SU-DHL-6 (cell line): ENCODE measurements around the gene ISX.

Source experiments
- H2AFZ ChIP-seq: fragments of 200-600 bp; sonication (generic); 2 replicates; pipeline ENCODE4 v1.6.1; 2014; ENCODE audit warnings: low read depth, mild to moderate bottlenecking, moderate library complexity, mixed read lengths, antibody characterized with exemption, low read length; ENCODE audit not compliant: severe bottlenecking
- H3F3A ChIP-seq: fragments of 200-600 bp; shearing (Covaris generic); 2 replicates; pipeline ENCODE4 v1.6.0; 2016; ENCODE audit warnings: antibody characterized with exemption, mild to moderate bottlenecking; ENCODE audit not compliant: insufficient read depth
- H3K27ac ChIP-seq: fragments of 200-600 bp; sonication (generic); 2 replicates; pipeline ENCODE4 v1.5.1; 2016; ENCODE audit warnings: low read depth, mild to moderate bottlenecking, low read length, moderate library complexity, mixed read lengths
- H3K27me3 ChIP-seq: fragments of 200-600 bp; sonication (generic), shearing (Covaris generic); 2 replicates; pipeline ENCODE4 v1.6.0; 2014; ENCODE audit warnings: mild to moderate bottlenecking, low read length
- H3K36me3 ChIP-seq: fragments of 200-600 bp; sonication (generic); 2 replicates; pipeline ENCODE4 v1.6.1; 2014; ENCODE audit warnings: mild to moderate bottlenecking, low read length, mixed read lengths
- H3K4me2 ChIP-seq: fragments of 300-600, 200-600 bp; shearing (Covaris generic), sonication (generic); 2 replicates; pipeline ENCODE4 v1.6.0; 2014; ENCODE audit warnings: low read length, low read depth, mild to moderate bottlenecking; ENCODE audit not compliant: poor library complexity, severe bottlenecking
- H3K4me3 ChIP-seq: fragments of 200-600 bp; sonication (generic); 2 replicates; pipeline ENCODE4 v1.5.1; 2014; ENCODE audit warnings: antibody characterized with exemption, low read length, mild to moderate bottlenecking, mixed read lengths; ENCODE audit not compliant: insufficient read depth, poor library complexity, severe bottlenecking
- H3K79me2 ChIP-seq: fragments of 200-600 bp; sonication (generic); 2 replicates; pipeline ENCODE4 v1.6.1; 2014; ENCODE audit warnings: mild to moderate bottlenecking, low read length, moderate library complexity; ENCODE audit not compliant: insufficient read depth
- H3K9ac ChIP-seq: fragments of 200-600 bp; sonication (generic); 2 replicates; pipeline ENCODE4 v1.7.0; 2014; ENCODE audit warnings: mild to moderate bottlenecking, low read length
- H3K9me2 ChIP-seq: fragments of 200-600 bp; sonication (generic); replicated peaks from 2 replicates; pipeline ENCODE4 v1.6.1; 2014; ENCODE audit warnings: low read length; ENCODE audit not compliant: insufficient read depth
- H3K9me3 ChIP-seq: fragments of 200-600 bp; sonication (generic); 2 replicates; pipeline ENCODE4 v1.6.1; 2014; ENCODE audit warnings: low read length, mixed read lengths; ENCODE audit not compliant: insufficient read depth
- H4K20me1 ChIP-seq: fragments of 200-600 bp; sonication (generic); 2 replicates; pipeline ENCODE4 v1.6.1; 2014; ENCODE audit warnings: low read depth, mild to moderate bottlenecking, antibody characterized with exemption, low read length, moderate library complexity, mixed read lengths
- EZH2phosphoT487 ChIP-seq: fragments of 200-600 bp; sonication (generic), shearing (Covaris generic); conservative IDR thresholded peaks from 2 replicates; pipeline ENCODE4 v1.6.1; 2018; ENCODE audit warnings: mild to moderate bottlenecking, antibody characterized with exemption, low read length, moderate library complexity, mixed read lengths
- TF ChIP-seq, protein P1 (sequence below): fragments of 200-600 bp; sonication (generic); IDR thresholded peaks from one replicate; pipeline ENCODE4 v1.5.1; 2017; ENCODE audit warnings: antibody characterized with exemption, mild to moderate bottlenecking, low read length, moderate library complexity; ENCODE audit not compliant: insufficient read depth, poor library complexity, severe bottlenecking

Gene ISX

DNA sequence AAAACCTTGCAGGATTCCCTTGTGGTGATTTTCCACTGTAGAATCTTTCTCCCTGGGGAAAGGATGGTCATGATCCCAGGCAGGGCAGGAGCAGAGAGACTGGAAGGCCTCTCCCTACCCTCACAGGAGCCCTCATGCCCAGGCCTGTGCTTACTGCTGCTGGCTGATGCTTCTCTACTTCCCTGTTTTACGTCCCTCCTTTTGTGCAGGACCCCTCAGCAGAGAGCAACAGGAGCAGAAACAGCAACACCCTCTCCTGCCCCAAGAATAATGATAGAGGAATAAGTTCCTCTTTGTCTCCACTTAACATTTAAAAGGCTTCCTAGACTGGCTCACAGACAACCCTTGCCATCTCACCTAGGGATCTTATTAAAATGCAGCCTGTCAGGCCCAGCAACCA lies 3.6 kb downstream of the ISX start:
- H3K9me2 ChIP-seq, result no peaks in the 10 kb centered on the region
- H3F3A ChIP-seq, result no peaks in the 10 kb centered on the region
- H3K4me2 ChIP-seq, result no peak overlapping the region
- H4K20me1 ChIP-seq, result no peaks in the 10 kb centered on the region
- H3K79me2 ChIP-seq, result no peaks in the 10 kb centered on the region
- H3K27me3 ChIP-seq, result no peaks in the 10 kb centered on the region
- H3K4me3 ChIP-seq, result no peak overlapping the region
- H3K27ac ChIP-seq, result no peak overlapping the region
- no peaks in the 10 kb centered on the region for H3K9me3 ChIP-seq
- no peak overlapping the region for H3K9ac ChIP-seq
- no peaks in the 10 kb centered on the region for H3K36me3 ChIP-seq
- H2AFZ ChIP-seq, result no peak overlapping the region
- TF ChIP-seq, protein P1, sequence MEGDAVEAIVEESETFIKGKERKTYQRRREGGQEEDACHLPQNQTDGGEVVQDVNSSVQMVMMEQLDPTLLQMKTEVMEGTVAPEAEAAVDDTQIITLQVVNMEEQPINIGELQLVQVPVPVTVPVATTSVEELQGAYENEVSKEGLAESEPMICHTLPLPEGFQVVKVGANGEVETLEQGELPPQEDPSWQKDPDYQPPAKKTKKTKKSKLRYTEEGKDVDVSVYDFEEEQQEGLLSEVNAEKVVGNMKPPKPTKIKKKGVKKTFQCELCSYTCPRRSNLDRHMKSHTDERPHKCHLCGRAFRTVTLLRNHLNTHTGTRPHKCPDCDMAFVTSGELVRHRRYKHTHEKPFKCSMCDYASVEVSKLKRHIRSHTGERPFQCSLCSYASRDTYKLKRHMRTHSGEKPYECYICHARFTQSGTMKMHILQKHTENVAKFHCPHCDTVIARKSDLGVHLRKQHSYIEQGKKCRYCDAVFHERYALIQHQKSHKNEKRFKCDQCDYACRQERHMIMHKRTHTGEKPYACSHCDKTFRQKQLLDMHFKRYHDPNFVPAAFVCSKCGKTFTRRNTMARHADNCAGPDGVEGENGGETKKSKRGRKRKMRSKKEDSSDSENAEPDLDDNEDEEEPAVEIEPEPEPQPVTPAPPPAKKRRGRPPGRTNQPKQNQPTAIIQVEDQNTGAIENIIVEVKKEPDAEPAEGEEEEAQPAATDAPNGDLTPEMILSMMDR, result no peak
- no peak for TF ChIP-seq EZH2phosphoT487

DNA sequence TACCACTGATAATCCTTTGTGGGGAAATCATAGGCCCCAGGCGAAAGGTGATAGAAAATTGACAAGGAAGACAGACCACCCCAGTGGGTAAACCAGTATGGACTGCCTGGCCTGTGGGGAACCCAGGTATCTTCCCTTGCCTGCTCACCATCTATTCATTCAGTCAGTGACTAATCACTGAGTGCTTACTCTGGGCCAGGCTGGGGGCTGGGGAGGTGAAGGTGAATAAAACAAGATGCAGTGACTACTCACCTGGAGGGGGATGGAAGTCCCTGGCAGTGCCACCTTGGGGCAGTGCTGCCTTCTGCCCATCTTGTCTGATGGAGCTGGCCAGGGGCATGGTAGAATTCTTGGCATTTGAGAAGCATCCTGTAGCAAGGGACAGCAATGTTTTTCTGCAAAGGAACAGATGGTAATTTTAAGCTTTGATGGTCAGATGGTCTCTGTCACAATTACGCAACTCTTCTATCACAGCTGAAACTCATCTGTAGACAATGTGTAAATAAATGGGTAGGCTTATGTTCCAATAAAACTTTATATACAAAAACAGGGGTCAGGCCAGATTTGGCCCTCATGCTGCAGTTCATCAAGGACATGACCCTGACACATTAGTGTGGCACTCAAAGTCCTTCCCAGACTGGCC lies 4.6 kb downstream of the ISX start:
- Histone ChIP-seq H3K27ac (no peak overlapping the region), H2AFZ (no peak overlapping the region), H3K9me2 (no peaks in the 10 kb centered on the region), H4K20me1 (no peaks in the 10 kb centered on the region), H3K36me3 (no peaks in the 10 kb centered on the region), H3K4me2 (no peak overlapping the region), H3K4me3 (no peak overlapping the region), H3K27me3 (no peaks in the 10 kb centered on the region), H3K9ac (no peak overlapping the region), H3K79me2 (no peaks in the 10 kb centered on the region), H3K9me3 (no peaks in the 10 kb centered on the region), H3F3A (no peaks in the 10 kb centered on the region)
- TF ChIP-seq EZH2phosphoT487, result no peak
- TF ChIP-seq, protein P1, result no peak

DNA sequence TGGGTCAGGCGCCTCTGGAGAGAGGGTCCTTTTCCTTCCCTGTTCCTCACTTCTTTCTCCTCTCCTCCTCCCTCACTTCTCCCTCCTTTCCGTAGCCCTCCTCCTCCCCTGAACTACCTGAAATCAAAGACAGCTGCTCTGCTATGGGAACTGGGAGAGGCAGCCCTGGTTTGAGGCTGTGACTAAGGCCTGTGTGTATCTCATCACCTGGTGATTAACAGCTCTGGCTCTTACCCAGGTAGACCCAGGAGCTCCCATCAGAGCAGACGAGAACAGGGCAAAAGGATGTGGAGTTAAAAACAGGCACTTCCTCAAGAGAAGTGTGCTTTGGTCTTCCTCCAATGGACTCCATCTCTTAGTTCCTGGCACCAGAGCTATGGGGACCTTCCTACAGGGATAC lies 5.8 kb downstream of the ISX start:
- no peaks in the 10 kb centered on the region for H3K27me3 ChIP-seq
- no peak overlapping the region for H3K9ac ChIP-seq
- no peak overlapping the region for H2AFZ ChIP-seq
- H3K36me3 ChIP-seq, result no peaks in the 10 kb centered on the region
- TF ChIP-seq, protein P1, result no peak
- H3K9me3 ChIP-seq, result no peaks in the 10 kb centered on the region
- no peaks in the 10 kb centered on the region for H3F3A ChIP-seq
- H3K4me2 ChIP-seq, result no peak overlapping the region
- no peak overlapping the region for H3K27ac ChIP-seq
- no peak overlapping the region for H3K4me3 ChIP-seq
- no peaks in the 10 kb centered on the region for H3K9me2 ChIP-seq
- no peaks in the 10 kb centered on the region for H4K20me1 ChIP-seq
- no peaks in the 10 kb centered on the region for H3K79me2 ChIP-seq
